Right lobe of liver (tissue), 4 donors: Measurements from ENCODE around the gene MAPK1.

Experiments
- POLR2A ChIP-seq: fragments of 450-650 bp; IDR thresholded peaks from one replicate; pipeline ENCODE4 v1.6.1; 2017; ENCODE audit warnings: antibody characterized with exemption, mild to moderate bottlenecking
- TF ChIP-seq, protein P1 (sequence below), 4 donors: fragments of 200-600 bp in 3 of 4; fragments of 450-650 bp in 1 of 4; IDR thresholded peaks; one replicate each; pipeline versions ENCODE4 v1.5.1 to v1.8.0; 2016 to 2022; ENCODE audit warnings: antibody characterized with exemption in 4 of 4, mild to moderate bottlenecking in 2 of 4
- donor health status: DM: no; HTN: no; CAD: no.
- donor health status: DM: no; HTN: no; CAD: no.
- donor health status: DM: no; HTN: yes; CAD: no.

DNA sequence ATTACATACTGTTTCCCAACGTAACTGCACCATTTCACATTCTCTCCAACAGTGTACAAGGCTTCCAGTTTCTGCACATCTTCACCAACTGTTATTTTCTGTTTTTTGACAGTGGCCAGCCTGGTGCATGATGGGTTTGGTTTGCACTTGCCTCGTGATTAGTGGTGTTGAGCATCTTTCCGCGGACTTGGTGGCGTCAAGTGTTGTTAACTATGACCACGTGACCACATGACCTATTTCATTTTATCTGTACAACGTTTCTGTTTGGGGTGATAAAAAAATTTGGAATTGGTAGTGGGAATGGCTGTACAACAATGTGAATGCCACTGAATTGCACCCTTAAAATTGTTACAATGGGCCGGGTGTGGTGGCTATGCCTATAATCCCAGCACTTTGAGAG lies 129.4 kb downstream of the MAPK1 start:
- TF ChIP-seq, protein P1, sequence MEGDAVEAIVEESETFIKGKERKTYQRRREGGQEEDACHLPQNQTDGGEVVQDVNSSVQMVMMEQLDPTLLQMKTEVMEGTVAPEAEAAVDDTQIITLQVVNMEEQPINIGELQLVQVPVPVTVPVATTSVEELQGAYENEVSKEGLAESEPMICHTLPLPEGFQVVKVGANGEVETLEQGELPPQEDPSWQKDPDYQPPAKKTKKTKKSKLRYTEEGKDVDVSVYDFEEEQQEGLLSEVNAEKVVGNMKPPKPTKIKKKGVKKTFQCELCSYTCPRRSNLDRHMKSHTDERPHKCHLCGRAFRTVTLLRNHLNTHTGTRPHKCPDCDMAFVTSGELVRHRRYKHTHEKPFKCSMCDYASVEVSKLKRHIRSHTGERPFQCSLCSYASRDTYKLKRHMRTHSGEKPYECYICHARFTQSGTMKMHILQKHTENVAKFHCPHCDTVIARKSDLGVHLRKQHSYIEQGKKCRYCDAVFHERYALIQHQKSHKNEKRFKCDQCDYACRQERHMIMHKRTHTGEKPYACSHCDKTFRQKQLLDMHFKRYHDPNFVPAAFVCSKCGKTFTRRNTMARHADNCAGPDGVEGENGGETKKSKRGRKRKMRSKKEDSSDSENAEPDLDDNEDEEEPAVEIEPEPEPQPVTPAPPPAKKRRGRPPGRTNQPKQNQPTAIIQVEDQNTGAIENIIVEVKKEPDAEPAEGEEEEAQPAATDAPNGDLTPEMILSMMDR (IDR thresholded peaks at IDR 0.05) = no peak
- no peak for TF ChIP-seq POLR2A
